H1 (cell line): ENCODE data around the gene NMU. TPM values are rescaled to one million over a fixed set of nuclear protein-coding genes. Genes with fewer than 3 reads are reported as not detected.

Source experiments
- CTCF ChIA-PET: fragments of 300-600 bp; sonication (Branson Sonifier 250); formaldehyde crosslinking; loops from one replicate; lab custom pipeline; 2021; ENCODE audit not compliant: partially characterized antibody; lab: Charles Lee
- POLR2A ChIA-PET: fragments of 300-600 bp; sonication (Branson Sonifier 250); formaldehyde crosslinking; loops from one replicate; lab custom pipeline; 2021; ENCODE audit warnings: inconsistent platforms; ENCODE audit not compliant: partially characterized antibody; lab: Charles Lee
- DNase-seq, 2 experiments: peaks; one replicate each; pipeline versions ENCODE4 v3.0.0 to v3.0.0-alpha.2; 2010 to 2022; ENCODE audit warnings: low spot score in 2 of 2, low read depth in 1 of 2, mixed read lengths in 1 of 2
- FAIRE-seq: peaks from 2 replicates; lab custom pipeline; 2011; peaks lifted over from hg19 to GRCh38; lab: Jason Lieb, UNC
- H2AFZ ChIP-seq: 2 replicates; pipeline ENCODE4 v1.8.1; 2012; ENCODE audit warnings: low read length, inconsistent platforms
- H2AK5ac ChIP-seq: 2 replicates; pipeline ENCODE4 v1.6.1; 2013; ENCODE audit warnings: low read depth, low read length
- H2BK120ac ChIP-seq: replicated peaks from 2 replicates; pipeline ENCODE3; 2013; ENCODE audit warnings: low read depth, low read length, inconsistent platforms
- H2BK12ac ChIP-seq: 2 replicates; pipeline ENCODE4 v1.6.1; 2013; ENCODE audit warnings: low read depth, low read length
- H2BK15ac ChIP-seq: 2 replicates; pipeline ENCODE4 v1.6.1; 2013; ENCODE audit warnings: low read length
- H2BK20ac ChIP-seq: 2 replicates; pipeline ENCODE4 v1.6.1; 2013; ENCODE audit warnings: low read length
- H2BK5ac ChIP-seq: 2 replicates; pipeline ENCODE4 v1.6.1; 2013; ENCODE audit warnings: low read depth, low read length
- H3K14ac ChIP-seq: 2 replicates; pipeline ENCODE4 v1.6.1; 2013; ENCODE audit warnings: inconsistent platforms; ENCODE audit not compliant: insufficient read length
- H3K18ac ChIP-seq: 2 replicates; pipeline ENCODE4 v1.6.1; 2013; ENCODE audit warnings: low read length; ENCODE audit errors: extremely low read depth
- H3K23ac ChIP-seq: 2 replicates; pipeline ENCODE4 v1.6.1; 2013; ENCODE audit warnings: inconsistent platforms; ENCODE audit not compliant: insufficient read length
- H3K23me2 ChIP-seq: 2 replicates; pipeline ENCODE4 v1.6.1; 2013; ENCODE audit warnings: low read depth, low read length
- H3K27ac ChIP-seq: 2 replicates; pipeline ENCODE4 v1.6.1; 2011; ENCODE audit warnings: low read depth, low read length, inconsistent platforms
- H3K27me3 ChIP-seq, 4 experiments: replicated peaks in 1 of 4; 1 replicate in 1 of 4; 2 replicates in 3 of 4; pipeline versions ENCODE4 v1.6.1 to v1.8.1; 2011 to 2013; ENCODE audit warnings: low read length in 3 of 4, mild to moderate bottlenecking in 3 of 4, inconsistent platforms in 2 of 4, mixed read lengths in 2 of 4, moderate library complexity in 1 of 4; ENCODE audit not compliant: control insufficient read depth in 3 of 4, insufficient read depth in 3 of 4; ENCODE audit errors: extremely low read depth in 1 of 4
- H3K36me3 ChIP-seq, 4 experiments: 2 replicates each; pipeline versions ENCODE4 v1.6.1 to v1.8.1; 2011 to 2013; ENCODE audit warnings: mild to moderate bottlenecking in 4 of 4, low read length in 3 of 4, moderate library complexity in 2 of 4, control low read depth in 1 of 4, inconsistent platforms in 1 of 4; ENCODE audit not compliant: insufficient read depth in 4 of 4, control insufficient read depth in 2 of 4
- H3K4ac ChIP-seq: replicated peaks from 2 replicates; pipeline ENCODE3; 2013; ENCODE audit warnings: low read length, low read depth, mixed read lengths, inconsistent platforms; ENCODE audit not compliant: insufficient read length
- H3K4me1 ChIP-seq, 4 experiments: replicated peaks in 1 of 4; 1 replicate in 1 of 4; 2 replicates in 3 of 4; pipeline versions ENCODE4 v1.6.1 to v1.8.1; 2011 to 2013; ENCODE audit warnings: low read length in 3 of 4, inconsistent platforms in 2 of 4, mixed read lengths in 1 of 4; ENCODE audit not compliant: insufficient read depth in 4 of 4, control insufficient read depth in 3 of 4
- H3K4me2 ChIP-seq, 2 experiments: 2 replicates each; pipeline versions ENCODE4 v1.6.1 to v1.8.1; 2011 to 2013; ENCODE audit warnings: low read depth in 2 of 2, low read length in 2 of 2, control low read depth in 1 of 2, inconsistent platforms in 1 of 2, mild to moderate bottlenecking in 1 of 2; ENCODE audit not compliant: insufficient read depth in 1 of 2
- H3K4me3 ChIP-seq, 4 experiments: fragments of 200-600, 300-600 bp in 1 of 4; sonication (generic), shearing (Covaris generic), sonication (Bioruptor Twin) in 1 of 4; 2 replicates each; pipeline versions ENCODE4 v1.5.1 to v1.8.1; 2011 to 2016; ENCODE audit warnings: low read length in 4 of 4, low read depth in 3 of 4, control low read depth in 2 of 4, inconsistent platforms in 2 of 4, mild to moderate bottlenecking in 2 of 4, mixed read lengths in 1 of 4, moderate library complexity in 1 of 4; ENCODE audit not compliant: insufficient read depth in 2 of 4; ENCODE audit errors: extremely low read depth in 1 of 4
- H3K56ac ChIP-seq: replicated peaks from 2 replicates; pipeline ENCODE3; 2013; ENCODE audit warnings: low read depth, mild to moderate bottlenecking, mixed read lengths, low read length, inconsistent platforms; ENCODE audit not compliant: insufficient read length
- H3K79me1 ChIP-seq: 2 replicates; pipeline ENCODE4 v1.6.1; 2013; ENCODE audit warnings: low read depth, low read length, control low read depth
- H3K79me2 ChIP-seq, 2 experiments: 2 replicates each; pipeline versions ENCODE4 v1.6.1 to v1.8.1; 2012 to 2013; ENCODE audit warnings: low read length in 2 of 2, mild to moderate bottlenecking in 2 of 2, inconsistent platforms in 1 of 2; ENCODE audit not compliant: insufficient read depth in 2 of 2, control insufficient read depth in 1 of 2
- H3K9ac ChIP-seq, 4 experiments: replicated peaks in 1 of 4; 1 replicate in 1 of 4; 2 replicates in 3 of 4; pipeline versions ENCODE4 v1.6.1 to v1.8.1; 2011 to 2013; ENCODE audit warnings: low read depth in 3 of 4, low read length in 3 of 4, control low read depth in 2 of 4, mild to moderate bottlenecking in 2 of 4, moderate library complexity in 2 of 4, inconsistent platforms in 1 of 4; ENCODE audit errors: extremely low read depth in 1 of 4
- H3K9me3 ChIP-seq, 2 experiments: 2 replicates each; pipeline versions ENCODE4 v1.6.1 to v1.8.1; 2012 to 2013; ENCODE audit warnings: mild to moderate bottlenecking in 2 of 2, moderate library complexity in 2 of 2, control low read depth in 1 of 2, inconsistent platforms in 1 of 2, low read depth in 1 of 2, low read length in 1 of 2, mixed read lengths in 1 of 2; ENCODE audit not compliant: insufficient read depth in 2 of 2
- H4K20me1 ChIP-seq, 2 experiments: replicated peaks in 1 of 2; 2 replicates each; pipeline versions ENCODE3 to v1.8.1; 2011 to 2013; ENCODE audit warnings: inconsistent platforms in 2 of 2, low read length in 2 of 2, mild to moderate bottlenecking in 1 of 2; ENCODE audit not compliant: insufficient read depth in 2 of 2, control insufficient read depth in 1 of 2
- H4K5ac ChIP-seq: 2 replicates; pipeline ENCODE4 v1.6.1; 2013; ENCODE audit warnings: low read length, low read depth, mixed read lengths, inconsistent platforms; ENCODE audit not compliant: insufficient read length
- H4K8ac ChIP-seq: 2 replicates; pipeline ENCODE4 v1.8.0; 2013; ENCODE audit warnings: mild to moderate bottlenecking, moderate library complexity, low read length, inconsistent platforms; ENCODE audit not compliant: insufficient read depth; ENCODE audit errors: extremely low read depth
- H4K91ac ChIP-seq: replicated peaks from 2 replicates; pipeline ENCODE3; 2013; ENCODE audit warnings: low read length, mixed read lengths, inconsistent platforms; ENCODE audit not compliant: insufficient read length
- ATF3 ChIP-seq: IDR thresholded peaks from 2 replicates; pipeline ENCODE4 v1.6.1; 2011; ENCODE audit warnings: low read depth, mild to moderate bottlenecking, low read length; ENCODE audit not compliant: insufficient read depth
- CHD2 ChIP-seq: IDR thresholded peaks from 2 replicates; pipeline ENCODE4 v1.6.1; 2012; ENCODE audit warnings: low read length, improper control_type of control experiment
- CREB1 ChIP-seq: IDR thresholded peaks from 2 replicates; pipeline ENCODE4 v1.6.1; 2012; ENCODE audit warnings: inconsistent platforms
- EP300 ChIP-seq, 2 experiments: IDR thresholded peaks; 1 replicate in 1 of 2; 2 replicates in 1 of 2; pipeline ENCODE4 v1.6.1; 2011 to 2012; ENCODE audit warnings: low read depth in 2 of 2, low read length in 2 of 2, mild to moderate bottlenecking in 2 of 2, borderline replicate concordance in 1 of 2, inconsistent platforms in 1 of 2, moderate library complexity in 1 of 2
- FOSL1 ChIP-seq: IDR thresholded peaks from 2 replicates; pipeline ENCODE4 v1.6.1; 2011; ENCODE audit warnings: mild to moderate bottlenecking, low read depth, low read length, moderate library complexity; ENCODE audit not compliant: insufficient read depth
- NRF1 ChIP-seq: IDR thresholded peaks from 2 replicates; pipeline ENCODE4 v1.6.1; 2011; ENCODE audit warnings: mild to moderate bottlenecking, low read depth, low read length, improper control_type of control experiment
- RNF2 ChIP-seq: fragments of 200-900, 300-1000 bp; sonication (generic); IDR thresholded peaks from 2 replicates; pipeline ENCODE4 v1.7.1; 2016; ENCODE audit warnings: borderline replicate concordance, low read depth, mild to moderate bottlenecking, antibody characterized with exemption, low read length; ENCODE audit not compliant: poor library complexity, severe bottlenecking; ENCODE audit errors: missing control alignments
- SIX5 ChIP-seq: IDR thresholded peaks from 2 replicates; pipeline ENCODE4 v1.6.1; 2011; ENCODE audit warnings: mild to moderate bottlenecking, low read depth, low read length
- TEAD4 ChIP-seq: IDR thresholded peaks from 2 replicates; pipeline ENCODE4 v1.6.1; 2012; ENCODE audit warnings: low read depth, low read length, inconsistent platforms, mixed read lengths
- USF2 ChIP-seq: IDR thresholded peaks from 2 replicates; pipeline ENCODE4 v1.6.1; 2011; ENCODE audit warnings: low read length, improper control_type of control experiment
- WGBS, 2 experiments: shearing (Covaris generic) in 1 of 2; methylation state at CpG; one replicate each; pipeline versions ENCODE4 v1.1.6 to v1.1.7; 2013 to 2015; ENCODE audit warnings: low lambda C conversion rate in 2 of 2, mixed read lengths in 2 of 2, inconsistent platforms in 1 of 2, low coverage in 1 of 2, missing lambda C conversion rate in 1 of 2; ENCODE audit not compliant: insufficient replicate concordance in 2 of 2, insufficient coverage in 1 of 2, insufficient read length in 1 of 2; ENCODE audit errors: extremely low coverage in 1 of 2, missing lambda C conversion rate in 1 of 2; 5-methylcytosine and 5-hydroxymethylcytosine counted together
- polyA plus RNA-seq, 7 experiments: library from polyadenylated mRNA; depleted of rRNA in 3 of 7; stranded (reverse) in 5 of 7; unstranded in 2 of 7; fragments of >200 nt in 5 of 7; fragments of 200-250 nt in 2 of 7; gene quantifications; 1 replicate in 5 of 7; 2 replicates in 1 of 7; 4 replicates in 1 of 7; pipeline versions ENCODE4 v1.2.1 to v1.2.3, GENCODE V29; 2011 to 2013; ENCODE audit warnings: missing spikeins in 2 of 7, mixed read lengths in 2 of 7
- total RNA-seq: library from RNA; stranded (reverse); fragmentation: NEBNext Ultra II Directional; extraction: Animal tissue kit (Norgen Biotek cat#: 25700); gene quantifications from 2 replicates; pipeline ENCODE4 v1.2.1, GENCODE V29; 2021

NMU gene
- total and polyA plus RNA-seq, 2 of the 8 experiments (the other 6 are each of a cell fraction or from before 2014, with no cell fraction given), result 30.5 to 50.4 TPM

GRCh38 chr4:55575513-55575912, 60.6 kb downstream of the NMU start:
- no peaks in the 10 kb centered on the region for H3K79me1 ChIP-seq
- no peak overlapping the region for H3K9ac ChIP-seq
- no peaks in the 10 kb centered on the region for H3K79me2 ChIP-seq
- no peak overlapping the region for H4K91ac ChIP-seq
- H3K4me1 ChIP-seq, result peaks cover 0 to 4% (median 0%) of the 10 kb centered on the region in 4 experiments; a peak in 1 of 7 replicates
- H2BK5ac ChIP-seq, result no peak overlapping the region
- no peak overlapping the region for H4K5ac ChIP-seq
- no peak overlapping the region for H4K8ac ChIP-seq
- FAIRE-seq (no peak), DNase-seq (no peak)
- H2AFZ ChIP-seq, result no peak overlapping the region
- peaks cover 13 to 20% of the 10 kb centered on the region in 2 experiments for H3K9me3 ChIP-seq
- 91% methylated on average over 1 of the region's 1 CpG; no CpG with 5 or more reads in 1 of the 2 experiments for WGBS, 2 experiments
- no peak overlapping the region for H2BK20ac ChIP-seq
- H3K4me3 ChIP-seq, result no peak overlapping the region
- no peak overlapping the region for H3K56ac ChIP-seq
- TF ChIP-seq CREB1, result no peak
- no peak for TF ChIP-seq NRF1
- TF ChIP-seq TEAD4, result no peak
- no peak for TF ChIP-seq CHD2
- TF ChIP-seq EP300 (IDR thresholded peaks at IDR 0.05; ENCODE audit: borderline replicate concordance in 1 of 2, low read depth in 2 of 2, low read length in 2 of 2), result no peak
- no peak for TF ChIP-seq ATF3
- no peak for TF ChIP-seq RNF2
- no peak for TF ChIP-seq USF2
- TF ChIP-seq FOSL1, result no peak
- no peak for TF ChIP-seq SIX5
- H3K4me2 ChIP-seq, result no peak overlapping the region
- no peak overlapping the region for H2AK5ac ChIP-seq
- H3K23me2 ChIP-seq, result no peaks in the 10 kb centered on the region
- no peak overlapping the region for H3K4ac ChIP-seq
- ChIA-PET POLR2A (no interaction called here), CTCF (no interaction called here)
- no peaks in the 10 kb centered on the region for H4K20me1 ChIP-seq
- H2BK120ac ChIP-seq, result no peak overlapping the region
- H3K18ac ChIP-seq, result no peak overlapping the region
- H2BK12ac ChIP-seq, result no peak overlapping the region
- no peak overlapping the region for H3K14ac ChIP-seq
- no peak overlapping the region for H3K27ac ChIP-seq
- no peaks in the 10 kb centered on the region for H3K27me3 ChIP-seq
- H3K36me3 ChIP-seq, result no peaks in the 10 kb centered on the region; a peak in 2 of 8 replicates
- H2BK15ac ChIP-seq, result no peak overlapping the region
- no peak overlapping the region for H3K23ac ChIP-seq
